Uterus (tissue), 4 donors: ENCODE results near the gene MYBBP1A. TPM values are rescaled to one million over a fixed set of nuclear protein-coding genes. Genes with fewer than 3 reads are reported as not detected.
"Not testable (repeated sequence)": the region's sequence is repeated elsewhere in the genome, so short reads cannot be mapped to it uniquely, and the experiment has no call there.

ENCODE experiments used
- DNase-seq, 2 donors: peaks; one replicate each; pipeline ENCODE4 v3.0.0-alpha.2; 2019 to 2020
- H3K27ac ChIP-seq, 2 donors: fragments of 200-600 bp; sonication (generic); 1 replicate in 1 of 2; 2 replicates in 1 of 2; pipeline ENCODE4 v1.5.1; 2016 to 2018
- H3K27me3 ChIP-seq, 2 donors: fragments of 200-600 bp; sonication (generic); one replicate each; pipeline ENCODE4 v1.5.1; 2018 to 2019; ENCODE audit warnings: control low read depth in 1 of 2
- H3K36me3 ChIP-seq, 2 donors: fragments of 200-600 bp; sonication (generic); one replicate each; pipeline ENCODE4 v1.5.1; 2019; ENCODE audit warnings: control low read depth in 1 of 2
- H3K4me1 ChIP-seq, 2 donors: fragments of 200-600 bp; sonication (generic); one replicate each; pipeline ENCODE4 v1.5.1; 2018 to 2019; ENCODE audit warnings: control low read depth in 1 of 2
- H3K4me3 ChIP-seq, 2 donors: fragments of 200-600 bp; sonication (generic); 1 replicate in 1 of 2; 2 replicates in 1 of 2; pipeline ENCODE4 v1.5.1; 2018 to 2019; ENCODE audit warnings: mild to moderate bottlenecking in 1 of 2
- H3K9me3 ChIP-seq, 2 donors: fragments of 200-600 bp; sonication (generic); one replicate each; pipeline ENCODE4 v1.5.1; 2019; ENCODE audit warnings: control low read depth in 1 of 2
- POLR2A ChIP-seq, 2 donors: fragments of 450-650 bp; IDR thresholded peaks; one replicate each; pipeline ENCODE4 v1.6.1; 2016; ENCODE audit warnings: antibody characterized with exemption in 2 of 2, mild to moderate bottlenecking in 1 of 2, moderate library complexity in 1 of 2
- intact Hi-C: fragments of 100-400 bp; cut with DNase I; formaldehyde crosslinking; loops from one replicate; pipeline ENCODE4 v1.15.1; 2023; ENCODE audit warnings: low total_unique reads
- total RNA-seq, 4 donors: library from RNA; depleted of rRNA in 3 of 4; stranded (reverse); fragments of >200 nt in 3 of 4; gene quantifications; one replicate each; pipeline versions ENCODE4 v1.1.0 to v1.2.4, GENCODE V29; 2014 to 2023
- TF ChIP-seq, protein P1 (sequence below), 4 experiments: fragments of 200-600 bp in 2 of 4; fragments of 450-650 bp in 2 of 4; sonication (generic) in 2 of 4; IDR thresholded peaks; one replicate each; pipeline ENCODE4 v1.5.1; 2016 to 2019; ENCODE audit warnings: antibody characterized with exemption in 4 of 4, mild to moderate bottlenecking in 2 of 4, moderate library complexity in 1 of 4
- donor health status: DM: yes; HTN: yes; CAD: no.

MYBBP1A gene
- total RNA-seq, 4 donors from 2014 or later, result 10.9 to 64.7 (median 25.2) TPM

- TF ChIP-seq POLR2A (IDR thresholded peaks at IDR 0.05), result no peak
- TF ChIP-seq, protein P1, sequence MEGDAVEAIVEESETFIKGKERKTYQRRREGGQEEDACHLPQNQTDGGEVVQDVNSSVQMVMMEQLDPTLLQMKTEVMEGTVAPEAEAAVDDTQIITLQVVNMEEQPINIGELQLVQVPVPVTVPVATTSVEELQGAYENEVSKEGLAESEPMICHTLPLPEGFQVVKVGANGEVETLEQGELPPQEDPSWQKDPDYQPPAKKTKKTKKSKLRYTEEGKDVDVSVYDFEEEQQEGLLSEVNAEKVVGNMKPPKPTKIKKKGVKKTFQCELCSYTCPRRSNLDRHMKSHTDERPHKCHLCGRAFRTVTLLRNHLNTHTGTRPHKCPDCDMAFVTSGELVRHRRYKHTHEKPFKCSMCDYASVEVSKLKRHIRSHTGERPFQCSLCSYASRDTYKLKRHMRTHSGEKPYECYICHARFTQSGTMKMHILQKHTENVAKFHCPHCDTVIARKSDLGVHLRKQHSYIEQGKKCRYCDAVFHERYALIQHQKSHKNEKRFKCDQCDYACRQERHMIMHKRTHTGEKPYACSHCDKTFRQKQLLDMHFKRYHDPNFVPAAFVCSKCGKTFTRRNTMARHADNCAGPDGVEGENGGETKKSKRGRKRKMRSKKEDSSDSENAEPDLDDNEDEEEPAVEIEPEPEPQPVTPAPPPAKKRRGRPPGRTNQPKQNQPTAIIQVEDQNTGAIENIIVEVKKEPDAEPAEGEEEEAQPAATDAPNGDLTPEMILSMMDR (IDR thresholded peaks at IDR 0.05), result no peak
- intact Hi-C loops, result no loop called here
- DNase-seq, result no peak
- no peak overlapping the region for H3K27ac ChIP-seq
- H3K9me3 ChIP-seq, result no peaks in the 10 kb centered on the region
- no peaks in the 10 kb centered on the region for H3K27me3 ChIP-seq
- H3K4me1 ChIP-seq, result peaks cover 0 to 14% of the 10 kb centered on the region in 2 donors
- H3K36me3 ChIP-seq, result no peaks in the 10 kb centered on the region
- H3K4me3 ChIP-seq, result no peak overlapping the region
These were observed 26.9 kb upstream of the MYBBP1A start for GRCh38 chr17:4582101-4582501.

DNA sequence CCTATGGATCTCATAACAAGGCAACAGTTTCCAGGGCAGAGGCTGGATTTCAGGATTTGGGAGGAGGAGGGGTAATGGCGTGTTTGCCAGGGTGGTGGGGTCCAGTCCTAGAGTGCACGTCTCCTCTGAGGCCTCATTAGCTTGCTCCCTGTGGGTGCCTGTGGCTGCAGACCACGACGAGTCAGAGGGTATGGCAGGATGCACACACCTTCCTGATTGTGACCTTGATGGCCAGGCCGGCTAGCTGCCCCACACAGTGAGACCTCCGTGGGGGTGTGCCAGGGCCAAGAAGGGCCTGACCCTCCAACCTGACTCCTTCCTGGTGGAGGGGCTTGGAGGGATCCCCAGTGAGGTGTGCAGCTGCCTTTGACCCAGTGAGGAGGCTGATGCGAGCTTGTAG is 25.1 kb upstream of the MYBBP1A start:
- no peak overlapping the region for H3K4me3 ChIP-seq
- DNase-seq, result no peak
- no peak for TF ChIP-seq POLR2A (IDR thresholded peaks at IDR 0.05)
- TF ChIP-seq, protein P1 (IDR thresholded peaks at IDR 0.05), result no peak
- intact Hi-C loops, result no loop called here
- H3K27ac ChIP-seq, result no peak overlapping the region
- H3K4me1 ChIP-seq, result peaks cover 0 to 14% of the 10 kb centered on the region in 2 donors
- H3K36me3 ChIP-seq, result no peaks in the 10 kb centered on the region
- no peaks in the 10 kb centered on the region for H3K9me3 ChIP-seq
- no peaks in the 10 kb centered on the region for H3K27me3 ChIP-seq

GRCh38 chr17:4579678-4580077 is 24.5 kb upstream of the MYBBP1A start:
- DNase-seq, result no peak
- Histone ChIP-seq H3K27ac (no peak overlapping the region), H3K36me3 (no peaks in the 10 kb centered on the region), H3K4me1 (peaks cover 0 to 13% of the 10 kb centered on the region in 2 donors), H3K27me3 (no peaks in the 10 kb centered on the region), H3K4me3 (no peak overlapping the region), H3K9me3 (no peaks in the 10 kb centered on the region)
- intact Hi-C loops, result no loop called here
- TF ChIP-seq, protein P1 (IDR thresholded peaks at IDR 0.05), result no peak
- no peak for TF ChIP-seq POLR2A (IDR thresholded peaks at IDR 0.05)

- intact Hi-C loops, H3K9me3 ChIP-seq, H3K27ac ChIP-seq, H3K27me3 ChIP-seq, H3K4me1 ChIP-seq, H3K36me3 ChIP-seq, H3K4me3 ChIP-seq, DNase-seq: not testable (repeated sequence)
These were observed 23.2 kb upstream of the MYBBP1A start for GRCh38 chr17:4578349-4578748.

- Histone ChIP-seq H3K4me3 (no peak overlapping the region), H3K9me3 (no peaks in the 10 kb centered on the region), H3K27ac (no peak overlapping the region), H3K4me1 (no peaks in the 10 kb centered on the region), H3K36me3 (no peaks in the 10 kb centered on the region), H3K27me3 (no peaks in the 10 kb centered on the region)
- DNase-seq, result no peak
- TF ChIP-seq, protein P1 (IDR thresholded peaks at IDR 0.05), result no peak
- TF ChIP-seq POLR2A (IDR thresholded peaks at IDR 0.05), result no peak
- intact Hi-C loops, result no loop called here
These were observed 22.3 kb upstream of the MYBBP1A start for GRCh38 chr17:4577386-4577993.
